Skeletal muscle satellite cell (primary cell): ENCODE measurements around the gene RAB11FIP2.

Source experiments
- H3K27me3 ChIP-seq: 2 replicates; pipeline ENCODE4 v1.7.0; 2013; ENCODE audit warnings: low read length; ENCODE audit not compliant: control insufficient read depth, insufficient read depth
- H3K36me3 ChIP-seq: 2 replicates; pipeline ENCODE4 v1.7.0; 2013; ENCODE audit warnings: mild to moderate bottlenecking, control low read depth, low read length; ENCODE audit not compliant: insufficient read depth
- H3K4me1 ChIP-seq: 2 replicates; pipeline ENCODE4 v1.7.0; 2013; ENCODE audit warnings: low read length; ENCODE audit not compliant: control insufficient read depth, insufficient read depth
- H3K4me2 ChIP-seq: 2 replicates; pipeline ENCODE4 v1.7.0; 2013; ENCODE audit warnings: mild to moderate bottlenecking, low read length
- H3K4me3 ChIP-seq: 2 replicates; pipeline ENCODE4 v1.7.0; 2013; ENCODE audit warnings: low read length
- H3K9ac ChIP-seq: 2 replicates; pipeline ENCODE4 v1.7.0; 2013; ENCODE audit warnings: mild to moderate bottlenecking, low read depth, low read length, moderate library complexity
- H3K9me3 ChIP-seq: replicated peaks from 2 replicates; pipeline ENCODE4 v1.7.0; 2013; ENCODE audit warnings: mild to moderate bottlenecking, control low read depth, low read length

RAB11FIP2 gene

DNA sequence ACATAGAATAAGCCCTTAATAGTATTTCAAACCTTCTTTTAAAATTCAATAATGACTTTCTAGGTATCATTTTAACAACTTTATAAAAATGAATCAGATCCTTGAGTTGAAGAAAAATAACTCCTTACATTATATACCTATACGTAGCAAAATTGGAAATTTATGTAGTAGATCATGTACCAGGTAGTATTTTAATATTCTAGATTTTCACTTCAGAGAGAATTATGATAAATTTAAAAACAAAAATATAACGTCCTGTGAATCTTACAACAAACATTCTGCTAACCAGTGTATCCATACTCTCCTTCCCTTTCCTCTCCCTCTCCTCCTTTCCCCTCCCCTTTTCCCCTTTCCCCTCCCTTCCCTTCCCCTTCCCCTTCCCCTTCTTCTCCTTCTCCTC is 6.1 kb upstream of the RAB11FIP2 start:
- no peaks in the 10 kb centered on the region for H3K9me3 ChIP-seq
- H3K4me3 ChIP-seq = no peak overlapping the region
- no peaks in the 10 kb centered on the region for H3K36me3 ChIP-seq
- H3K4me2 ChIP-seq = no peak overlapping the region
- H3K27me3 ChIP-seq = no peaks in the 10 kb centered on the region
- H3K4me1 ChIP-seq = no peaks in the 10 kb centered on the region
- no peak overlapping the region for H3K9ac ChIP-seq

DNA sequence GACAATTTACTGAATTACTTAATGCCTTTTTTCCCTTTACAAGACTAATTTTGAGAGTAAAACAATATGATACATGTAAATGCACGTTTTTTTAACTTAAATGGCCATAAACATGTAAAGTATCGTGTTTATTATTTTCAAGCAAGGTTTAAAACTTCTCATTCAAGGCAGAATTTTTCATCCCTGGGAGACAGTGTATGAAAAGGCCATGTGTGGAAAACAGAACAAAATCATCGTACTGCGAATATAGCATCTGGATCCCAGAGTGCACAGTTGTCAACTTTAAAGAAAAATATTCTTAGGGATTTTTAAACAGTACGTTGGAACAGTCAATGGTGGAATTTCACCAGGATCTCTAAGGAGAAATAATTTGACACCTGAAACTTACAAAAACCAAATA is 1.1 kb upstream of the RAB11FIP2 start:
- no peak overlapping the region for H3K4me2 ChIP-seq
- H3K4me3 ChIP-seq = no peak overlapping the region
- H3K4me1 ChIP-seq = peaks cover 16% of the 10 kb centered on the region
- H3K9ac ChIP-seq = no peak overlapping the region
- H3K9me3 ChIP-seq = no peaks in the 10 kb centered on the region
- H3K27me3 ChIP-seq = no peaks in the 10 kb centered on the region
- H3K36me3 ChIP-seq = no peaks in the 10 kb centered on the region

DNA sequence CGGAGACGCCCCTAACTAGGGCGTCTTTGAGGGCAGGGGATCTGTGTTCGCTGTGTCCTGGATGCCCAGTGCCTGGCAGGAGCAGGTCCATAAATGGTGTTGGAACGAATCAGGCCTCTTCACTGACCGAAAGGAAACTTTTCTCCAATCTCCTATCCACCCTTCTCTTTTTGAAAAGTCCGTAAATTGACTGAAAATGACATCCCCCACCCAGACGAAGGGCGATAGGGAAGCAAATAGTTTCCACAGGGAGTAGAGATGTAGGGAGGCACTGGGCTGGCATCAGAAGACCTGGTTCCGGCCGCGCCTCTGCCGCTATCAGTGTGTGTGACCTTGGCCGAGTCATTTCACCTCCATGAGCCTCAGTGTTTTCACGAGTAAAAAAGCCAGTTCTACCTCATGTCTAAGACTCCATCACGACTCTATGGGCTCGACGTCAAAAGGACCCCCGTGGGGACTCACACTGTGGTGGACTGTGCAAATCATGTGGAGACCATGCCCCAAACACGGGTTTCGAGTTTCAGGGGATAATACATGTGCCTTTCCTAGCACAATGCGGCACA is 497 bp upstream of the RAB11FIP2 start:
- no peaks in the 10 kb centered on the region for H3K9me3 ChIP-seq
- H3K4me3 ChIP-seq = peak overlapping the region; percentile 90
- no peaks in the 10 kb centered on the region for H3K36me3 ChIP-seq
- peak overlapping the region; percentile 93 for H3K9ac ChIP-seq
- peak overlapping the region; percentile 89 for H3K4me2 ChIP-seq
- H3K4me1 ChIP-seq = peaks cover 22% of the 10 kb centered on the region
- no peaks in the 10 kb centered on the region for H3K27me3 ChIP-seq

DNA sequence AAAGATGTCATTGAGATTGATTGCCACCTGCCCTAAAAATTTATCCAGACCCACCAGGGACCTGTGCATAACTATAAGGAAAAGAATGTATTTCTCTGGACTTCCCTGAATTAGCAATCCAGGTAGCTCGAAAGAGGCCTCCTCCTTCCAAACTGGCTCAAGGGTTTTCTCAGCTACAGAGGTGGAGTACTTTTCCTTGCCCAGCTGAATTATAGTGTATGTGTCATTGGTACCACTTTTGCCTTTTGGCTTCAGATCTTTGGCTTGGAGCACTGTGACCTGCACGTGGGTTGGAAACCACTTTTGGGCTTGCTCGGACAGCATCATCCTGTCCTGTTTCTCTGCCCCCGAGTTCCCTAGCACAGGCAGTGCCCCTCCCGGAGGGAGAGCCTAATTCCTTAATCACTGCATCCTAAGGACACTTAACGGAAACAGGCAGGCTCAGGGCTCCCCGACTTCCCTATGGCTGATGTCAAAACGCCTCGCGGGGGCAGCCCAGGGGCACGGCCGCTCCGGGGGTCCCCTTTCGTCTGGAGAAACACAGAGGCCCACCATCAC is 825 bp downstream of the RAB11FIP2 start:
- Histone ChIP-seq H3K9ac (peak overlapping the region; percentile 93), H3K27me3 (no peaks in the 10 kb centered on the region), H3K4me3 (peak overlapping the region; percentile 90), H3K4me1 (peaks cover 34% of the 10 kb centered on the region), H3K9me3 (no peaks in the 10 kb centered on the region), H3K4me2 (peak overlapping the region; percentile 89), H3K36me3 (no peaks in the 10 kb centered on the region)

DNA sequence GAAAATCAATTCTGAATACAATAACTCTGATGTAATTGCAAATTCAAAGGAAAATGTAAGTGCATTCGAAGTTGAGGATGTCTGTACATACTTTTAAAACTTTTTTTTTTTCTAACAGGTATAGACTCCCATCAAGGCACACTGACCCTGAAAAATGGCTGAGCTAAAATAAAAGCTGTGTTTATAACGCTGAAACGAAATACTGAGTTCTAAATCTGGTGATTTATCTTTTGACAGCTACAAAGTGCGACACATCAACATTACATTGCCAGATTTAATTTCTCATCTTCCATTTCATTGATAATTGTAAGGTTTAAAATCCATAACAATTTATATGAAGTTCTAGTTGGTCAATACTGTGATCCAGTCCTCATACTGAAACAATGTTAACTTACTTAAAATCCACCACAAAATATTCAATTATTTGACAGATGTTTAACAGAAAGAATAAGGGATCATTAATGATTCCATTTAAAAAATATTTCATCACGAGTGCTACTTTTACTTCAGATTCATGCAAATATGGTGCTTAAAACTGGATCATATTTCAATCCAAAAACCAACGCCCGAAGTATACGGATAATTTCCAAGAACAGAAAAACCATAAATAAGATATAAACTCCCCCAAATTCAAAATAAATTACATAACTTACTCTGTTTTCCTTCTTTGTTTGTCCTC is 1.4 kb downstream of the RAB11FIP2 start:
- Histone ChIP-seq H3K36me3 (no peaks in the 10 kb centered on the region), H3K4me2 (peak overlapping the region; percentile 89), H3K9me3 (no peaks in the 10 kb centered on the region), H3K9ac (peak overlapping the region; percentile 93), H3K4me3 (peak overlapping the region; percentile 90), H3K27me3 (no peaks in the 10 kb centered on the region), H3K4me1 (peaks cover 40% of the 10 kb centered on the region)

DNA sequence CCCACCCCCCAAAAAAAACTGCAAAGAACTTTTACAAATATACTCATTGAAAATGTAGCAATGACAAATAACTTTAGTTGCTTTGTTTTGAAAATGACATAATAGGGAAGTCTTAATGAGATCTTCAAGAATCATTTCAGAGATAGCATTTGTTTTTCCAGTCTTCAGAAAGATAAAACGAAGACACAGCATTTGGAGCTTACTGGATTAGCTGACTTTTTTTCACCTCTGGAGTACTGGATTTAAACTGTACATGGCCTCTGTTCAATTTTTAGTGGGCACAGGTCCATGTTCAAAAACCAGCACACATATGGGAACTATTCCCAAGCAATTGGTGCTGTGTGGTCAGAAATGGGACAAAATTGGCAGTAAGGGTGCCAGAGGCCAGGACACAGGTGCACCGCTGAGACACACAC is 3.9 kb downstream of the RAB11FIP2 start:
- H3K27me3 ChIP-seq = no peaks in the 10 kb centered on the region
- H3K9me3 ChIP-seq = no peaks in the 10 kb centered on the region
- peaks cover 41% of the 10 kb centered on the region for H3K4me1 ChIP-seq
- no peak overlapping the region for H3K4me3 ChIP-seq
- H3K9ac ChIP-seq = no peak overlapping the region
- peaks cover 4% of the 10 kb centered on the region for H3K36me3 ChIP-seq
- peak overlapping the region; percentile 47 for H3K4me2 ChIP-seq

DNA sequence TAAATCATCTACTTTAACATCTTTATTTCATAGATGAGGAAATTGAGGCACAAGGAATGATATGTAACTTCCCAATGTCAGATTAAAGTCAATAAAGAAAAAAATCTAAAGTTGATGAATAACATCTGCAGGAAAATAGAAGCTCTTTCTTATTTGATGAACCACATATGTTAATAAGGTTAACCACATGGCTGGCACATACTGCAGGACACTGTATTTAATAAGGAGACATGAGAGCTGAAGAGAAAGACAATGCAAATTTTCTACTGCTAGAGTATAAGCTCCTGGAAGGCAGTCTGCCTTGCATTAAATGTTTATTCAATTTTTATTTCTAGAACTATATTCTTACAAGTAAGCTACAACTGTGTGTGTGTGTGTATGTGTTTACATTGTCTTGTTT is 4.4 kb downstream of the RAB11FIP2 start:
- no peak overlapping the region for H3K9ac ChIP-seq
- H3K4me2 ChIP-seq = no peak overlapping the region
- peaks cover 4% of the 10 kb centered on the region for H3K36me3 ChIP-seq
- H3K9me3 ChIP-seq = no peaks in the 10 kb centered on the region
- H3K27me3 ChIP-seq = no peaks in the 10 kb centered on the region
- H3K4me1 ChIP-seq = peaks cover 39% of the 10 kb centered on the region
- no peak overlapping the region for H3K4me3 ChIP-seq

DNA sequence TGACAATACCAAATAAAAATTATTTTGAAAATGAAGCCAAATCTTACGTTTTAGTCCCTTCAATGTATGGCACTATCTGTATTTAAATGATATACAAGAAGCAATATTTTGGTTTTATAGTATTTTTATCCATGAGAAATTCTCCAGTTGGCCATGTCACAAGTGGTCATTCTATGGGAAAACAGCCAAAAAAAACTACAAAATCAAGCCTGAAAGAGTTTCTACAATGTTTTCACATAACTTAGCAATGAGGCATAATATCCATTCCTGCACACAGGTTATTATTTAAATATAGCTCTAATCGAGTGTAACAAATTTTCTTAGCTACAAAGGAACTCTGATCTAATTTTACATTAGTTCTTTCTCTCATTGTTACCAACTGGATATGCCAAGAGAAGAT is 5.4 kb downstream of the RAB11FIP2 start:
- H3K4me3 ChIP-seq = peak overlapping the region; percentile 16
- H3K27me3 ChIP-seq = no peaks in the 10 kb centered on the region
- peak overlapping the region; percentile 56 for H3K4me2 ChIP-seq
- peak overlapping the region; percentile 28 for H3K9ac ChIP-seq
- H3K4me1 ChIP-seq = peaks cover 43% of the 10 kb centered on the region
- H3K36me3 ChIP-seq = peaks cover 4% of the 10 kb centered on the region
- no peaks in the 10 kb centered on the region for H3K9me3 ChIP-seq

DNA sequence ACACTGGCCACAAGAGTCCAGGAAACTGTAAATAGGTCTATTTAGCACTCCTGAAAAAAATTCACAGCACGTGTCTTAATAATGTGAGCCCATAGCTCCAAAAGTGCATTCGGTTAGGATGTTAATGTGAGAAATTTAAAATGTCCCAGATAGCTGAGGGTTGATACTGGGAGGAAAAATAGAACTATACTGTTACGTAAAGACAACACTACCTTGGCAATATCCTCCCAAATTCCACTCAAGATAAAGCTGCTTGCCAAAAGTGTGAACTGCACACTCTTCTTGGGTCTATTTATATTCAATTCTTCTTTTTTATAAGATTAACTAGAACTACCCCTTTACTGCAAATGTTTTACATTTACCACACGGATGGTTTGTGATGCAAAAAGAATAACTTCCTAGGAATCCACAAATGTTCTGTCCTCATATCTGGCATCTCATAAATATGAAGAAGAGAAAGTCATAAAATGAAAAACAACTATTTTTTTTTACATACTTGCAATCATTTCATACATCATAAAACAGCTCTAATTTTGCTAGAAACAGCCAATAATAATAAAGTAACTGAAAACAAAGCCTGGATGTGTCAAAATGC is 10.4 kb downstream of the RAB11FIP2 start:
- Histone ChIP-seq H3K4me3 (no peak overlapping the region), H3K9me3 (no peaks in the 10 kb centered on the region), H3K4me2 (no peak overlapping the region), H3K27me3 (no peaks in the 10 kb centered on the region), H3K9ac (no peak overlapping the region), H3K4me1 (peaks cover 30% of the 10 kb centered on the region), H3K36me3 (peaks cover 9% of the 10 kb centered on the region)

DNA sequence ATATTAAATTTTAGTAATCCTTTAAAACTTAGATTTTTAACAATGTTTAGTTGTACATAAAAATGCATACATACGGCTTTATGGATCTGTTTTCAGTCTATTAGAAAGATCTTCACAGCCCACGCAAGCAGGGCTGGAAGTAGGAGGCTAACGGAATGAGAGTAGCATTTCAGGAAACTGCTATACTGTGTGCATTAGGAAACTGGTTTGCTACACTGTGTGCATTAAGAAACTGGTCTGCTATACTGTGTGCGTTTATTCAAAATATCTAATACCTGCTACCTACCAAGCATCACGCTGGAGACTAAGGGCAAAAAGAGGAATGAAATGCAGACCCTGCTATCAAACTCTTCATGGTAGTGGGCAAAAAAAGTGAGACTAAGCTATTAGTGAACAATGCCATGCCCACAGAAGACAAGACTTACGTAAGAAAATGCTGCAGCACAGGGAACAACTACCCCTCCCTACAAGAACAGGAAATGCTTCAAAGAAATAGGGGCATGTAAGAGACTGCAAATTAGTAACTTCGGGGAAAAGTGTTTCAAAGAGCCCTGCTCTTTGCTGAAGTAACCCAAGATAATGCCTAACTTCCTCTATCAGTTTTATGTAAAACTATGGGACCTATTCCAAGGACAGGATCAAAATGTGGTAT is 11.3 kb downstream of the RAB11FIP2 start:
- Histone ChIP-seq H3K9ac (no peak overlapping the region), H3K4me2 (no peak overlapping the region), H3K27me3 (no peaks in the 10 kb centered on the region), H3K4me1 (peaks cover 24% of the 10 kb centered on the region), H3K9me3 (no peaks in the 10 kb centered on the region), H3K4me3 (no peak overlapping the region), H3K36me3 (peaks cover 9% of the 10 kb centered on the region)

DNA sequence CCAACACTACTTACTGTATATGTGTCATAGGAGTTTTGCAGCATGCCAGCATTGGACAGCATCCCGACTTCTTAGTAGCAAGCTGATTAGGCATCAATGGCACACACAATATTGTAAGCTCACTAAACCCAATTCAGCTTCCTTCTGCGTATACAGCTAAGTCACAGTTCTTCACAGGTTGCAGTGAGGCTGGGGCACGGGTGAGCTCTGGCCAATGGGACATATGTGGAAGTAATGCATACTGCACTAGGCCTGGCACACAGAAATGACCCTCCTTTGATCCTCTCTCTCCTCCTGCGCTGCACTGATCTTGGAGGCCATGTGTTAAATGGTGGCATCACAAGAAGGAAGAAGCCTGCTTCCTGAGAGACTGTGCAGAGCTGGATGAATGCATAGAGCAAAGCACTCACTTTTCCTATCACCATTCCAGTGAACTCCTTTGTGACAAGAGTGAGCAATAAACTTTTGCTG is 11.9 kb downstream of the RAB11FIP2 start:
- no peak overlapping the region for H3K9ac ChIP-seq
- no peak overlapping the region for H3K4me3 ChIP-seq
- H3K9me3 ChIP-seq = no peaks in the 10 kb centered on the region
- peaks cover 9% of the 10 kb centered on the region for H3K36me3 ChIP-seq
- H3K4me1 ChIP-seq = peaks cover 21% of the 10 kb centered on the region
- H3K27me3 ChIP-seq = no peaks in the 10 kb centered on the region
- H3K4me2 ChIP-seq = no peak overlapping the region
